ENCODE results near the gene GPR137. TPM values are rescaled to one million over a fixed set of nuclear protein-coding genes. Genes with fewer than 3 reads are reported as not detected.
"Not testable (repeated sequence)": the region's sequence is repeated elsewhere in the genome, so short reads cannot be mapped to it uniquely, and the experiment has no call there.

Gene GPR137
- total RNA-seq, 1 experiment from 2014 or later, result 32.4 TPM

DNA sequence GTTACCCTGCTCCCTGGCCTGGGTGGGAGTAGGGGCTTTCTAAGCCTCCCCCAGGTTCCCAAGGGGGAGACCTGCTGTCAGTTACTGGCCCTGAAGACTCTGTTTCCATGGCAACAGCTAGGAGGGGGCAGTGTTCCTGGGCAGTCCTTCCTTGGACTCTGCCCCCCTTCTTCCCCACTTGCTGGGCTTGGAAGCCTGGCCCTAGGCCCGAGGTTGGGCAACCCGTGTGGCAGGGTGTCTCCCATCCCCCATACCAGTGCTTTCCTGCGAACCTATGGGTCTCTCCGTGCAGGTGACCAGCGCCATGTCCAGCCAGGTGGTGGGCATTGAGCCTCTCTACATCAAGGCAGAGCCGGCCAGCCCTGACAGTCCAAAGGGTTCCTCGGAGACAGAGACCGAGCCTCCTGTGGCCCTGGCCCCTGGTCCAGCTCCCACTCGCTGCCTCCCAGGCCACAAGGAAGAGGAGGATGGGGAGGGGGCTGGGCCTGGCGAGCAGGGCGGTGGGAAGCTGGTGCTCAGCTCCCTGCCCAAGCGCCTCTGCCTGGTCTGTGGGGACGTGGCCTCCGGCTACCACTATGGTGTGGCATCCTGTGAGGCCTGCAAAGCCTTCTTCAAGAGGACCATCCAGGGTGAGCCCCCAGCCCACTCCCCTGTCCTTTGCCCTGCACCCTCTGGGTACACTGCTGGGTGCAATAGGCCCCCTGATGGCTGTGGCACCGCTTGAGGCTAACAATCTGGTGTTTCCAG, 21.4 kb downstream of the GPR137 start:
- Histone ChIP-seq H2AFZ (ENCODE audit: low read length) (no peak overlapping the region), H3K79me2 (ENCODE audit: low read length) (peaks cover 43% of the 10 kb centered on the region), H3K4me3 (ENCODE audit: low read length) (peak overlapping the region; percentile 81), H3K27me3 (ENCODE audit: low read length) (no peaks in the 10 kb centered on the region), H3K4me2 (ENCODE audit: low read length) (peak overlapping the region; percentile 91), H3K9me2 (replicated peaks; ENCODE audit: low read length) (no peaks in the 10 kb centered on the region), H3K9ac (ENCODE audit: low read length) (peak overlapping the region; percentile 88), H3F3A (ENCODE audit: low read length, unreplicated experiment) (no peaks in the 10 kb centered on the region), H3K9me3 (ENCODE audit: low read length) (no peaks in the 10 kb centered on the region), H3K36me3 (ENCODE audit: low read depth, low read length) (no peaks in the 10 kb centered on the region), H3K27ac (ENCODE audit: low read length) (no peak overlapping the region), H4K20me1 (ENCODE audit: low read length) (no peaks in the 10 kb centered on the region), H3K4me1 (ENCODE audit: insufficient read depth, low read length) (peaks cover 20% of the 10 kb centered on the region)
- DNase-seq (no peak), ATAC-seq (no peak)
- BruUV-seq (replicated peaks), result no TSS peak
- ChIA-PET POLR2A (ENCODE audit: unreplicated experiment) (no interaction called here), CTCF (no interaction called here)
- intact Hi-C loops (cut with micrococcal nuclease), result no loop called here
- TF ChIP-seq EZH2 (IDR thresholded peaks at IDR 0.05; ENCODE audit: low read length, unreplicated experiment), result no peak
- no peak for TF ChIP-seq EZH2phosphoT487 (IDR thresholded peaks at IDR 0.05; ENCODE audit: borderline replicate concordance, low read length)
- TF ChIP-seq, protein P1, sequence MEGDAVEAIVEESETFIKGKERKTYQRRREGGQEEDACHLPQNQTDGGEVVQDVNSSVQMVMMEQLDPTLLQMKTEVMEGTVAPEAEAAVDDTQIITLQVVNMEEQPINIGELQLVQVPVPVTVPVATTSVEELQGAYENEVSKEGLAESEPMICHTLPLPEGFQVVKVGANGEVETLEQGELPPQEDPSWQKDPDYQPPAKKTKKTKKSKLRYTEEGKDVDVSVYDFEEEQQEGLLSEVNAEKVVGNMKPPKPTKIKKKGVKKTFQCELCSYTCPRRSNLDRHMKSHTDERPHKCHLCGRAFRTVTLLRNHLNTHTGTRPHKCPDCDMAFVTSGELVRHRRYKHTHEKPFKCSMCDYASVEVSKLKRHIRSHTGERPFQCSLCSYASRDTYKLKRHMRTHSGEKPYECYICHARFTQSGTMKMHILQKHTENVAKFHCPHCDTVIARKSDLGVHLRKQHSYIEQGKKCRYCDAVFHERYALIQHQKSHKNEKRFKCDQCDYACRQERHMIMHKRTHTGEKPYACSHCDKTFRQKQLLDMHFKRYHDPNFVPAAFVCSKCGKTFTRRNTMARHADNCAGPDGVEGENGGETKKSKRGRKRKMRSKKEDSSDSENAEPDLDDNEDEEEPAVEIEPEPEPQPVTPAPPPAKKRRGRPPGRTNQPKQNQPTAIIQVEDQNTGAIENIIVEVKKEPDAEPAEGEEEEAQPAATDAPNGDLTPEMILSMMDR (conservative IDR thresholded peaks at IDR 0.05; ENCODE audit: low read depth, low read length), result no peak

DNA sequence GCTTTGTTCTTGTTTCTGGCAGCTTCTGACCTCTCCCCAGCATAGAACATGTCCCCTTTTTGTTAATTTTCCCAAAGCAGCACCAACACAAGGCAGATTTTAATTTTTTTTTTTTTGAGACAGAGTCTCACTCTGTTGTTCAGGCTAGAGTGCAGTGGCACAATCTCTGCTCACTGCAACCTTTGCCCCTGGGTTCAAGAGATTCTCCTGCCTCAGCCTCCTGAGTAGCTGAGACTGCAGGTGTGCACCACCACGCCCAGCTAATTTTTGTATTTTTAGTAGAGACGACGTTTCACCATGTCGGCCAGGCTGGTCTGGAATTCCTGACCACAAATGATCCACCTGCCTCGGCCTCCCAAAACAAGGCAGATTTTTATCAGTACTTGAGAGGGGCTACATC, 22.1 kb downstream of the GPR137 start:
- H3K27me3 ChIP-seq (ENCODE audit: low read length); ATAC-seq; H3K4me2 ChIP-seq (ENCODE audit: low read length); H2AFZ ChIP-seq (ENCODE audit: low read length); H3K9me3 ChIP-seq (ENCODE audit: low read length); CTCF ChIA-PET; POLR2A ChIA-PET (ENCODE audit: unreplicated experiment); H3F3A ChIP-seq (ENCODE audit: low read length, unreplicated experiment); H3K36me3 ChIP-seq (ENCODE audit: low read depth, low read length); H3K27ac ChIP-seq (ENCODE audit: low read length); intact Hi-C loops (cut with micrococcal nuclease); BruUV-seq (replicated peaks); H4K20me1 ChIP-seq (ENCODE audit: low read length); H3K9ac ChIP-seq (ENCODE audit: low read length); DNase-seq; H3K9me2 ChIP-seq (replicated peaks; ENCODE audit: low read length); H3K4me3 ChIP-seq (ENCODE audit: low read length): not testable (repeated sequence)
- H3K79me2 ChIP-seq (ENCODE audit: low read length), result peaks cover 43% of the 10 kb centered on the region
- peaks cover 20% of the 10 kb centered on the region for H3K4me1 ChIP-seq (ENCODE audit: insufficient read depth, low read length)

DNA sequence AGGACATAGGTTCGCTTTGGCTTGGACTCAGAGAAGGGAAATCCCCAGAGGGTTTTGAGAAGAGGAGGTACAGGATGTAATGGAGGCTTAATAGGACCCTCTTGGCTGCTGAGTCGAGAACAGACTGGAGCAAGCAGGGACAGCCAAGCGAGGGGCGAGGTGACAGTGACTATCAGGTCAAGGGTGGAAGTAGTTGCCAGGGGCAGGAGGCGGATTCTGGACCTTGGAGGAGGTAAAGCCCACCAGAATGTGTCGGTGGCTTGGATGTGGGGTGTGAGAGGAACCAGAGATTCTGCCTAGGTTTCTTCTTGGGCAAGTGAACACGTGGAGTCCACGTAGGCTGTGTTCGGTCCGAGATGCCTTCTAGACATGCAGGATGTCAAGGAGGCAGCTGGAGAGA, 27.3 kb downstream of the GPR137 start:
- no peak overlapping the region for H2AFZ ChIP-seq (ENCODE audit: low read length)
- peaks cover 7% of the 10 kb centered on the region for H3F3A ChIP-seq (ENCODE audit: low read length, unreplicated experiment)
- peaks cover 43% of the 10 kb centered on the region for H3K79me2 ChIP-seq (ENCODE audit: low read length)
- CTCF ChIA-PET, result no interaction called here
- POLR2A ChIA-PET (ENCODE audit: unreplicated experiment), result no interaction called here
- peaks cover 11% of the 10 kb centered on the region for H3K36me3 ChIP-seq (ENCODE audit: low read depth, low read length)
- H3K27ac ChIP-seq (ENCODE audit: low read length), result no peak overlapping the region
- intact Hi-C loops (cut with micrococcal nuclease), result no loop called here
- no peaks in the 10 kb centered on the region for H3K9me2 ChIP-seq (replicated peaks; ENCODE audit: low read length)
- H4K20me1 ChIP-seq (ENCODE audit: low read length), result no peaks in the 10 kb centered on the region
- no peaks in the 10 kb centered on the region for H3K9me3 ChIP-seq (ENCODE audit: low read length)
- BruUV-seq (replicated peaks), result no TSS peak
- peaks cover 5% of the 10 kb centered on the region for H3K4me1 ChIP-seq (ENCODE audit: insufficient read depth, low read length)
- no peaks in the 10 kb centered on the region for H3K27me3 ChIP-seq (ENCODE audit: low read length)
- no peak overlapping the region for H3K9ac ChIP-seq (ENCODE audit: low read length)
- H3K4me3 ChIP-seq (ENCODE audit: low read length), result no peak overlapping the region
- no peak overlapping the region for H3K4me2 ChIP-seq (ENCODE audit: low read length)
- ATAC-seq (no peak), DNase-seq (no peak)
- TF ChIP-seq EZH2 (IDR thresholded peaks at IDR 0.05; ENCODE audit: low read length, unreplicated experiment) (no peak), EZH2phosphoT487 (IDR thresholded peaks at IDR 0.05; ENCODE audit: borderline replicate concordance, low read length) (no peak)
- TF ChIP-seq, protein P1 (conservative IDR thresholded peaks at IDR 0.05; ENCODE audit: low read depth, low read length), result no peak

Measured in PC-3 (cell line).